ENCODE results near the gene SGMS1.

SGMS1 gene

GRCh38 chr10:50392426-50392825 lies 231.3 kb downstream of the SGMS1 start:
- no peak overlapping the region for H3K4me3 ChIP-seq (replicated peaks; ENCODE audit: low read depth, low read length)
- TF ChIP-seq, protein P1, sequence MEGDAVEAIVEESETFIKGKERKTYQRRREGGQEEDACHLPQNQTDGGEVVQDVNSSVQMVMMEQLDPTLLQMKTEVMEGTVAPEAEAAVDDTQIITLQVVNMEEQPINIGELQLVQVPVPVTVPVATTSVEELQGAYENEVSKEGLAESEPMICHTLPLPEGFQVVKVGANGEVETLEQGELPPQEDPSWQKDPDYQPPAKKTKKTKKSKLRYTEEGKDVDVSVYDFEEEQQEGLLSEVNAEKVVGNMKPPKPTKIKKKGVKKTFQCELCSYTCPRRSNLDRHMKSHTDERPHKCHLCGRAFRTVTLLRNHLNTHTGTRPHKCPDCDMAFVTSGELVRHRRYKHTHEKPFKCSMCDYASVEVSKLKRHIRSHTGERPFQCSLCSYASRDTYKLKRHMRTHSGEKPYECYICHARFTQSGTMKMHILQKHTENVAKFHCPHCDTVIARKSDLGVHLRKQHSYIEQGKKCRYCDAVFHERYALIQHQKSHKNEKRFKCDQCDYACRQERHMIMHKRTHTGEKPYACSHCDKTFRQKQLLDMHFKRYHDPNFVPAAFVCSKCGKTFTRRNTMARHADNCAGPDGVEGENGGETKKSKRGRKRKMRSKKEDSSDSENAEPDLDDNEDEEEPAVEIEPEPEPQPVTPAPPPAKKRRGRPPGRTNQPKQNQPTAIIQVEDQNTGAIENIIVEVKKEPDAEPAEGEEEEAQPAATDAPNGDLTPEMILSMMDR (IDR thresholded peaks at IDR 0.05; ENCODE audit: low read depth, low read length, missing control alignments) = no peak
- no peak for DNase-seq (ENCODE audit: extremely low read depth, low read depth)

DNA sequence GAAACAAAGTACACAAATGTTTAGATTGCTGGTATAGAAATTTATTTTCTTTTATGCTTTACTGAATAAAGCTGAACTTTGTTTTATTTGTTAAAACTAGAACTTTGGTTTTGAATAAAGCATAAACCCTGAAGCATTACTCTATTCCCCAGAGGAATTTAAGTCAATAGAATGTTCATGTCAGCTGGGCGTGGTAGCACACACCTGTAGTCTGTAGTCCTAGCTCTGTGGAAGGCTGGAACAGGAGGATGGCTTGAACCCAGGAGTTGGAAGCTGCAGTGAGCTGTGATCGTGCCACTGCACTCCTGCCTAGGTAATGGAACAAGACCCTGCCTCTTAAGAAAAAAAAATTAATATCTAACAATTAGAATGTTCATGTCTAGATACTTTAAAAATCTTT lies 233.5 kb downstream of the SGMS1 start:
- TF ChIP-seq, protein P1 (IDR thresholded peaks at IDR 0.05; ENCODE audit: low read depth, low read length, missing control alignments) = no peak
- no peak overlapping the region for H3K4me3 ChIP-seq (replicated peaks; ENCODE audit: low read depth, low read length)
- no peak for DNase-seq (ENCODE audit: extremely low read depth, low read depth)

DNA sequence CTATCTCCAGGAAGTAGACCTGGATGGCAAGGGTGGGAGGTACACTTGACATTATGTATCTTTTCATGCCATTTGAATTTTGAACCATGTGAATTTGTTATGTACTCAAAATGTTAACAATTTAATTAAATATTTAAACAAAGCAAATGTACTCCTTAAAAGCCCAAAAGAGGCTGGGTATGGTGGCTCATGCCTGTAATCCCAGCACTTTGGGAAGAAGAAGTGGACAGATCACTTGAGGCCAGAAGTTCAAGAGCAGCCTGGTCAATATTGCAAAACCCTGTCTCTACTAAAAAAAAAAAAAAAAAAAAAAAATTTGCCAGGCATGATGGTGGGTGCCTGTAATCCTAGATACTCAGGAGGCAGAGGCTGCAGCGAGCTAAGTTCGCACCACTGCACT lies 235.6 kb downstream of the SGMS1 start:
- no peak for DNase-seq (ENCODE audit: extremely low read depth, low read depth)
- TF ChIP-seq, protein P1 (IDR thresholded peaks at IDR 0.05; ENCODE audit: low read depth, low read length, missing control alignments) = no peak
- no peak overlapping the region for H3K4me3 ChIP-seq (replicated peaks; ENCODE audit: low read depth, low read length)

DNA sequence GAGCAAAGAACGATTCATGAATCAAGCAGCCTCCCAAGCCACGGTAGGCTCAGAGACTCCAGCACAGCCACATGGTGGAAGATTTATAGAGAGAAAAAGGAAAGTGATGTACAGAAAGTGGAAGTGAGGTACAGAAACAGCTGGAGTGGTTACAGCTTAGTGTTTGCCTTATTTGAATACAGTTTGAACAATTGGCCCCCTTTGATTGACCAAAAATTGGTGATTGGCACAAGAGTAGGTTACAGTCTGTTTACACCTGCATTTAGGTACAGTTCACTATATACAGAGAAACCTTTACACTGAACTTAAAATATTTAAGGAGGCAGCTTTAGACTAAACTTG lies 236.1 kb downstream of the SGMS1 start:
- no peak for DNase-seq (ENCODE audit: extremely low read depth, low read depth)
- H3K4me3 ChIP-seq (replicated peaks; ENCODE audit: low read depth, low read length) = no peak overlapping the region
- TF ChIP-seq, protein P1 (IDR thresholded peaks at IDR 0.05; ENCODE audit: low read depth, low read length, missing control alignments) = no peak

GRCh38 chr10:50387007-50387731 lies 236.6 kb downstream of the SGMS1 start:
- TF ChIP-seq, protein P1 (IDR thresholded peaks at IDR 0.05; ENCODE audit: low read depth, low read length, missing control alignments) = no peak
- DNase-seq (ENCODE audit: extremely low read depth, low read depth) = no peak
- H3K4me3 ChIP-seq (replicated peaks; ENCODE audit: low read depth, low read length) = no peak overlapping the region

DNA sequence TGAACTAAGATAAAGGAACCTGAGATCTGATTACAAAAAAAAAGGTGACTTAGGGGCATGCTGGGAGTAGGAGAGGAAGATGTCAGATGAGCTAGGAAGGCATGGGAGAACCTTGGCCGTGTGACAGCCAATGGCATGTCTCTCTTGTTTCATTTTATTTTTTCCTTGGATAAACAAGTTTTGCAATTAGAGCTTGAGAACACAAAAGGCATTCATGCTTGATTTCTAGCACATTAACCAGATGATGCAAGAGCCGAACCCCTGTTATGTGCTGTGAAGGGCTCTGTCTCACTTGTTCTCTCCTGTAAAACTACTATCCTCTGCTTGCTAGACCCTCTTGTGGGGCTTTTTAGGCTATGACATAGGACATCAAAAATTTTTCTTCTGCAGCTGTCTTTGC lies 238.1 kb downstream of the SGMS1 start:
- DNase-seq (ENCODE audit: extremely low read depth, low read depth) = no peak
- H3K4me3 ChIP-seq (replicated peaks; ENCODE audit: low read depth, low read length) = no peak overlapping the region
- TF ChIP-seq, protein P1 (IDR thresholded peaks at IDR 0.05; ENCODE audit: low read depth, low read length, missing control alignments) = no peak

- no peak for DNase-seq (ENCODE audit: extremely low read depth, low read depth)
- no peak overlapping the region for H3K4me3 ChIP-seq (replicated peaks; ENCODE audit: low read depth, low read length)
- TF ChIP-seq, protein P1 (IDR thresholded peaks at IDR 0.05; ENCODE audit: low read depth, low read length, missing control alignments) = no peak
Measured at GRCh38 chr10:50384898-50385297, 238.9 kb downstream of the SGMS1 start.

All from HFF-Myc (cell line).